ENCODE data around the gene CERCAM. TPM values are rescaled to one million over a fixed set of nuclear protein-coding genes. Genes with fewer than 3 reads are reported as not detected.

Gene CERCAM
- total RNA-seq, 1 donor from 2014 or later, result not detected

DNA sequence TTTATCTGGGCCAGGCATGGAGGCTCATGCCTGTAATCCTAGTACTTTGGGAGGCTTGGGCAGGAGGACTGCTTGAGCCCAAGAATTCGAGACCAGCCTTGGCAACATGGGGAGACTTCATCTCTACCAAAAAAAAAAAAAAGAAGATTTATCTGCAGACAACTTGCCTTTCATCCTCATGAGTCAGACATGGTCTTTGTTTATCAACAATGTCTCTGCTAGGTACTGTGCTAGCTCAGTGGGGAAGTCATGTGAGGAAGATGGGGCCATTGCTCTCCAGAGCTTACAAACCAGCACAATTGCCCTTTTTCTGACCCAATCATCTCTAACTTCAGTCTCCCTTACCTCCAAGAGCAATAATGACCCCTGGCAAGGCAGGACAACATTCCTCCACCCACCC lies 47.9 kb upstream of the CERCAM start:
- peaks cover 6% of the 10 kb centered on the region for H3F3A ChIP-seq (ENCODE audit: low read depth)
- TF ChIP-seq EZH2 (IDR thresholded peaks at IDR 0.05) (no peak), EZH2phosphoT487 (IDR thresholded peaks at IDR 0.05) (no peak)
- TF ChIP-seq, protein P1, sequence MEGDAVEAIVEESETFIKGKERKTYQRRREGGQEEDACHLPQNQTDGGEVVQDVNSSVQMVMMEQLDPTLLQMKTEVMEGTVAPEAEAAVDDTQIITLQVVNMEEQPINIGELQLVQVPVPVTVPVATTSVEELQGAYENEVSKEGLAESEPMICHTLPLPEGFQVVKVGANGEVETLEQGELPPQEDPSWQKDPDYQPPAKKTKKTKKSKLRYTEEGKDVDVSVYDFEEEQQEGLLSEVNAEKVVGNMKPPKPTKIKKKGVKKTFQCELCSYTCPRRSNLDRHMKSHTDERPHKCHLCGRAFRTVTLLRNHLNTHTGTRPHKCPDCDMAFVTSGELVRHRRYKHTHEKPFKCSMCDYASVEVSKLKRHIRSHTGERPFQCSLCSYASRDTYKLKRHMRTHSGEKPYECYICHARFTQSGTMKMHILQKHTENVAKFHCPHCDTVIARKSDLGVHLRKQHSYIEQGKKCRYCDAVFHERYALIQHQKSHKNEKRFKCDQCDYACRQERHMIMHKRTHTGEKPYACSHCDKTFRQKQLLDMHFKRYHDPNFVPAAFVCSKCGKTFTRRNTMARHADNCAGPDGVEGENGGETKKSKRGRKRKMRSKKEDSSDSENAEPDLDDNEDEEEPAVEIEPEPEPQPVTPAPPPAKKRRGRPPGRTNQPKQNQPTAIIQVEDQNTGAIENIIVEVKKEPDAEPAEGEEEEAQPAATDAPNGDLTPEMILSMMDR (IDR thresholded peaks at IDR 0.05), result no peak
- no peaks in the 10 kb centered on the region for H3K36me3 ChIP-seq
- Mint-ChIP-seq H3K4me3 (peak overlapping the region; percentile 97), H3K4me1 (peaks cover 32% of the 10 kb centered on the region), H3K27ac (no peak overlapping the region), H3K36me3 (peaks cover 9% of the 10 kb centered on the region), H3K27me3 (ENCODE audit: insufficient read depth, low read depth) (no peaks in the 10 kb centered on the region), H3K9me3 (no peaks in the 10 kb centered on the region)
- DNase-seq (ENCODE audit: low spot score), result no peak
- peaks cover 43% of the 10 kb centered on the region for H4K20me1 ChIP-seq (ENCODE audit: low read depth)
- H3K27me3 ChIP-seq, result peaks cover 29% of the 10 kb centered on the region
- peaks cover 4% of the 10 kb centered on the region for H3K4me1 ChIP-seq
- peaks cover 14% of the 10 kb centered on the region for H3K79me2 ChIP-seq (ENCODE audit: low read depth)
- H3K4me3 ChIP-seq, result no peak overlapping the region
- no peak overlapping the region for H3K9ac ChIP-seq
- H3K4me2 ChIP-seq, result no peak overlapping the region
- no peaks in the 10 kb centered on the region for H3K9me3 ChIP-seq (ENCODE audit: low read depth)
- no peak overlapping the region for H3K27ac ChIP-seq
- H2AFZ ChIP-seq (replicated peaks), result no peak overlapping the region

DNA sequence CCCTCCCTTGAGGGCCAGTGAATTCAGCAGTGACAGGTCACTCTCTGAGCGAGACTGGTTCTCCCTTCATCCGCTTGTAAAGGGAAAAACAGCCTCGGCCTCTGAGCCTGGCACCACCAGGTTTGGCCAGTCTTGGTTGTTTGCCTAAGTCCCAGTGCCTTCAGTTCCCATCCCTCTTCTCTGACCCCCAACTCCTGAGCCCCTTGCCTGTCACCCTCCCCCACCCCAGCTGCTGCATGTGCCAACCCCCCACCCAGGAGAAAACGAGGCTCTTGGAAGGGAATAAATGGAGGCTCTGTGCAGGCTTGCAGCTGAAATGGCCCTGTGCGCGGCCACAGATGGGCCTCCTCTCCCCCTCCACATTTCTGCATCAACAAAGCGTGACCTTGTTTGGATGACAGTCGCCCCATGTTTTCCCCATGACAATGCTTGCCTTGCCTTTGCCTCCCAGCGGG lies 46.4 kb upstream of the CERCAM start:
- TF ChIP-seq EZH2 (IDR thresholded peaks at IDR 0.05) (no peak), EZH2phosphoT487 (IDR thresholded peaks at IDR 0.05) (no peak)
- TF ChIP-seq, protein P1 (IDR thresholded peaks at IDR 0.05), result no peak
- Histone ChIP-seq H3K9ac (no peak overlapping the region), H3F3A (ENCODE audit: low read depth) (peaks cover 6% of the 10 kb centered on the region), H3K36me3 (no peaks in the 10 kb centered on the region), H2AFZ (replicated peaks) (no peak overlapping the region), H4K20me1 (ENCODE audit: low read depth) (peaks cover 52% of the 10 kb centered on the region), H3K27ac (no peak overlapping the region), H3K4me2 (no peak overlapping the region), H3K9me3 (ENCODE audit: low read depth) (no peaks in the 10 kb centered on the region), H3K4me1 (peaks cover 4% of the 10 kb centered on the region), H3K79me2 (ENCODE audit: low read depth) (peaks cover 14% of the 10 kb centered on the region), H3K4me3 (no peak overlapping the region), H3K27me3 (peaks cover 17% of the 10 kb centered on the region)
- Mint-ChIP-seq H3K4me3 (peak overlapping the region; percentile 27), H3K36me3 (peaks cover 14% of the 10 kb centered on the region), H3K4me1 (peaks cover 34% of the 10 kb centered on the region), H3K27me3 (ENCODE audit: insufficient read depth, low read depth) (no peaks in the 10 kb centered on the region), H3K9me3 (no peaks in the 10 kb centered on the region), H3K27ac (no peak overlapping the region)
- DNase-seq (ENCODE audit: low spot score), result no peak

DNA sequence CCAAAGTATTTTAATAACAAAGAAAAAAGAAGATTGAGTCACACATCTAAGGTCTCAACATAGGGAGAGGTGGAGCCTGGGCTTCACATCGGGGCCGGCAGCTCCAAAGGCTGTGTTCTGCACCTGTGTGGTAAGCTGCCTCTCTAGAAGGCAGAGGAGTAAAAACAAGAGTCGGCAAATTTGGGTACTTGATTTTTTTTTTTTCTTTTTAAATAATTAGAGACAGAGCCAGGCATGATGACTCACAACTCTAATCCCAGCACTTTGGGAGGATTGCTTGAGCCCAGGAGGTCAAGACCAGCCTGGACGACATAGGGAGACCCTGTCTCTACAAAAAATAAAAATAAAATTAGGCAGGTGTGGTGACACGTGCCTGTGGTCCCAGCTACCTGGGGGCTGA lies 44.8 kb upstream of the CERCAM start:
- Histone ChIP-seq H3K9ac (no peak overlapping the region), H3K27ac (no peak overlapping the region), H3K9me3 (ENCODE audit: low read depth) (no peaks in the 10 kb centered on the region), H3K4me2 (no peak overlapping the region), H3K4me3 (no peak overlapping the region), H3K27me3 (peaks cover 18% of the 10 kb centered on the region), H3K4me1 (peaks cover 4% of the 10 kb centered on the region), H2AFZ (replicated peaks) (no peak overlapping the region), H3K36me3 (no peaks in the 10 kb centered on the region), H4K20me1 (ENCODE audit: low read depth) (peaks cover 69% of the 10 kb centered on the region), H3K79me2 (ENCODE audit: low read depth) (peaks cover 14% of the 10 kb centered on the region), H3F3A (ENCODE audit: low read depth) (no peaks in the 10 kb centered on the region)
- Mint-ChIP-seq H3K9me3 (no peaks in the 10 kb centered on the region), H3K4me1 (peaks cover 29% of the 10 kb centered on the region), H3K27me3 (ENCODE audit: insufficient read depth, low read depth) (peaks cover 4% of the 10 kb centered on the region), H3K36me3 (peaks cover 19% of the 10 kb centered on the region), H3K27ac (no peak overlapping the region), H3K4me3 (no peak overlapping the region)
- no peak for TF ChIP-seq EZH2phosphoT487 (IDR thresholded peaks at IDR 0.05)
- no peak for TF ChIP-seq EZH2 (IDR thresholded peaks at IDR 0.05)
- TF ChIP-seq, protein P1 (IDR thresholded peaks at IDR 0.05), result no peak
- no peak for DNase-seq (ENCODE audit: low spot score)
